ENCODE data around the gene OXCT2.

DNA sequence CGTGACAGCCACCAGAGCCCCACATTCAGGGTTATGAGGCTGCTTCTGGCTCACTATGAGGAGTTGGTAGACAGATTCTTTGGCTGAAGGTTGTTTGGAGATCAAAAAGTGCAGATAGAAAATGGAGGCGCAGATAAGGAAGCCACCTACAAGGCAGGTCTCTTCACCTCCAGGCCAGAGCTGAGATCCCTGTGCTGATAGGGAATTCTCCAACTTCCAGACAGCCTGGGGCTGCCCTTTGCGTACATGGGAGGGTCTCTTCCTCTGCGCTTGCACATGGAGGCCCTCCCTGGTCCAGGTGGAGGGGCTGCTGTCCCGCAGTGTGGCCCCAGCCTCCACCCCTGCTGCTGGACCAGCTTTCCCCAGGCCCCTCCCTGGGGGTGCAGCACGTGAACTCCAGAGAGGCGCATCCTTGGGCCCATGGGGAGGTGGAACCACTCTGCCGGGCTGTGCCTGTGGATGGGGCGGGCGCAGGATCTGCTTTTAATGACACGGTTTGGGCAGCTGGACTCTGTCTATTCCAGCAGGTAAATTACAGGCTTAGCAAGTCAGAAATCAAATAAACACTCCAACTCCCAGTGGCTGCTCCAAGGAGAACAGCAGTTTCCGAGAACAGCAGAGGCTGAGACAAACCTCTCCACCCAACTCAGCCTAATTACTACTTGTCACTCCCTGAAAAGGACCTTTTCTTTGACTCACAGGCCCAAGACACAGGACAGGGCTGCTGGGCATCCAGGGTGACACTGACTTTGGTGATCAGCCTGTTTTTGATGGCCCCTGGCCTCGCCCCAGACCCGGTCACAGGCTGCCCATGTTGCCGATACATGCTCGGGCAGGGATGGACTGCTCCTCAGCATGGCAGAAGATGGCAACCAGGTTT is 12.4 kb downstream of the OXCT2 start:
- TF ChIP-seq, protein P1, sequence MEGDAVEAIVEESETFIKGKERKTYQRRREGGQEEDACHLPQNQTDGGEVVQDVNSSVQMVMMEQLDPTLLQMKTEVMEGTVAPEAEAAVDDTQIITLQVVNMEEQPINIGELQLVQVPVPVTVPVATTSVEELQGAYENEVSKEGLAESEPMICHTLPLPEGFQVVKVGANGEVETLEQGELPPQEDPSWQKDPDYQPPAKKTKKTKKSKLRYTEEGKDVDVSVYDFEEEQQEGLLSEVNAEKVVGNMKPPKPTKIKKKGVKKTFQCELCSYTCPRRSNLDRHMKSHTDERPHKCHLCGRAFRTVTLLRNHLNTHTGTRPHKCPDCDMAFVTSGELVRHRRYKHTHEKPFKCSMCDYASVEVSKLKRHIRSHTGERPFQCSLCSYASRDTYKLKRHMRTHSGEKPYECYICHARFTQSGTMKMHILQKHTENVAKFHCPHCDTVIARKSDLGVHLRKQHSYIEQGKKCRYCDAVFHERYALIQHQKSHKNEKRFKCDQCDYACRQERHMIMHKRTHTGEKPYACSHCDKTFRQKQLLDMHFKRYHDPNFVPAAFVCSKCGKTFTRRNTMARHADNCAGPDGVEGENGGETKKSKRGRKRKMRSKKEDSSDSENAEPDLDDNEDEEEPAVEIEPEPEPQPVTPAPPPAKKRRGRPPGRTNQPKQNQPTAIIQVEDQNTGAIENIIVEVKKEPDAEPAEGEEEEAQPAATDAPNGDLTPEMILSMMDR (IDR thresholded peaks at IDR 0.05) = no peak
- no peak for TF ChIP-seq POLR2A (IDR thresholded peaks at IDR 0.05)

Data from suprapubic skin (tissue), 3 donors.